NCI-H748 (cell line): Measurements from ENCODE around the gene CDH4.

Source experiments
- DNase-seq: peaks from one replicate; lab custom pipeline; 2025; ENCODE audit not compliant: unreplicated experiment; lab: John Stamatoyannopoulos, UW

CDH4 gene

GRCh38 chr20:61322151-61322865 is 70.2 kb downstream of the CDH4 start:
- no peak for DNase-seq

DNA sequence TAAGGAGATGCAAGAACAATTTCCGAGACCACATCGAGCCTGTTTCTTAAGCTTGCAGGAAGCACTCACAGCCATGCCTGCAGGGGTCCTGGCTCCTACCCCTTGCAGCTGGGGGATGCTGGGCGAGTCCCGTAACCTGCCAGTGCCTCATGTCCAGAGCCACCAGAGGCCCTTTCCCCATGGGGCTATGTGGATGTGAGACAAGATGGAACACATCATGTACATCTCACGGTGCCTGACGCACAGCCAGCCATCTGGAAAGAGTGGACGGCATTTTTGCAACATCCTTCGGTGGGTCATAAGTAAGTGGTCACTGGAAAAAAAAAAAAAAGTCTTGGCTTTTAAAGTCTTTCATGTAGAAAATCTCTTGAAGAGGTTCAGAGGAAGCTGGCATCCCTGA is 72.8 kb downstream of the CDH4 start:
- no peak for DNase-seq

DNA sequence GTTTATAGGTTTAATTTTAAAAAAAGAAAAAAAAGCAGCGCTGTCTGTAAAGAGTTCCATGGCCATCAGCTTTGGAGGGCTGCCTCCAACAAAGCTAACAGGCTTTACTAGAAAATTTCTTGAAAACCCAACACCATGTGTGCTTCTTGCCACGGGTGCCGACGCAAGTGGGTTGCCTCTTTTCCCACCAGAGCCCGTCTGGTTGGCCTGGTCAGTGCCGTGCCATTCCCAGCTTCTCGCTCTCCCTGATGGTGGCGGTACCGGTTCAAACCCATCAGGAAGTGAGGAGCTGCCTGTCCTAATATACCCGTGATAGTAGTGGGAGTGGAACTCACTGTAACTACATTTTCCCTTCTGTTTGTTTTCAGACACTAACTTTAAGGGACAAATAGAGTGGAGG is 73.7 kb downstream of the CDH4 start:
- DNase-seq, result no peak

DNA sequence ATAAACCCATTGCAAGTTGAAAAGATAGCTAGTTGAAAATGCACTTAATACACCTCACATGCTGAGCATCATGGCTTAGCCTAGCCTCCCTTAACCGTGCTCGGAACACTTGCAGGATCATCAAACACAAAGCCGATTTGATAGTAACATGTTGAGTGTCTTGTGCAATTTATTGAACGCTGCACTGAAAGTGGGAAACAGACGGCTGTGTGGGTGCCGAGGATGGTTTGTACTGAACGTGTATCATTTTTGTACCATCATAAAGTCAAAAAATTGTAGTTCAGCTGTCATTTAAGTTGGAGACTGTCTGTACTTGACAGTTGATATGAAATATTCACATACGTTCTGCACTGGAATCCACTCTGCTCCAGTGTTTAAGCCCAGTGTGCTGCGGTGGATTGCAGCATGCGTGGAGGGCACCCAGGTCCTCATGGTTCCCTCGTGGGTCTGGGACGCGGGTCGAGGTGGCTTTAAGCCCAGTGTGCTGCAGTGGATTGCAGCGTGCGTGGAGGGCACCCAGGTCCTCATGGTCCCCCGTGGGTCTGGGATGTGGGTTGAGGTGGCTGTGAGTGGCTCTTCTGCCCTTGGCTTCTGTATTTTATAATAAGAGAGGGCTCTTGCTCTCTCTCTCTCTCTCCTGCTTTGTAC is 77.0 kb downstream of the CDH4 start:
- no peak for DNase-seq

GRCh38 chr20:61330441-61330840 is 78.4 kb downstream of the CDH4 start:
- no peak for DNase-seq

GRCh38 chr20:61331543-61331942 is 79.5 kb downstream of the CDH4 start:
- no peak for DNase-seq

GRCh38 chr20:61332016-61332975 is 80.2 kb downstream of the CDH4 start:
- DNase-seq, result no peak

DNA sequence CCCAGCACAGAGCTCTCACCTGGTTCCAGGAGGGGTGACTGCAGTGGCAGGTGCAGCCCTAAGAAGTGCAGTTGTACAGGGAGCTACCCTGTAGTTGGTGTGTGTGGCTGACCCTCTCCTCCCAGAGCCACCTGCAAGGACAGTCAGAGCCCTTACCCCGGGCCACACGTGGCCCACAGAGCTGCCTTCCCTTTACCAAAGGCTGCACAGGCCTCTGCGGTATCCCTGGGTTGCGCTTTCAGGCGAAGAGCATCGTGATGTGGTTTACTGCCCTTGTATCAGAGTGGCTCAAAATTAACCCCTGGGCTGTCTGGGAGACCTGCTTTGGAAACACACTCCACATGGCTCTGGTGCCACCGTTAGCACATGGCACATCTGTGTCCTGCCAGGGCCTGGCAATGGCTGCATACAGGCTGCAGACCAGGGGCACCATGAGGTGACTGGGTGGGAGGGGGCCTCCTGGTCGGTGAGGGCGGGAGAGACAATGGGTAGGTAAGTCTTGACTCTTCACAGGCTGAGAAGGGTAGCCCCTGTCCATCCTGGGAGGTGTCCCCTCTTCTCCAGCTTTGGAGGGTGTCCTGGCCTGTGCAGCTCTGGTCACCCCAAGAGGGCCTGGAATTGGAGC is 81.5 kb downstream of the CDH4 start:
- DNase-seq, result no peak

- DNase-seq, result no peak
These were observed 88.1 kb downstream of the CDH4 start for GRCh38 chr20:61340157-61340556.

DNA sequence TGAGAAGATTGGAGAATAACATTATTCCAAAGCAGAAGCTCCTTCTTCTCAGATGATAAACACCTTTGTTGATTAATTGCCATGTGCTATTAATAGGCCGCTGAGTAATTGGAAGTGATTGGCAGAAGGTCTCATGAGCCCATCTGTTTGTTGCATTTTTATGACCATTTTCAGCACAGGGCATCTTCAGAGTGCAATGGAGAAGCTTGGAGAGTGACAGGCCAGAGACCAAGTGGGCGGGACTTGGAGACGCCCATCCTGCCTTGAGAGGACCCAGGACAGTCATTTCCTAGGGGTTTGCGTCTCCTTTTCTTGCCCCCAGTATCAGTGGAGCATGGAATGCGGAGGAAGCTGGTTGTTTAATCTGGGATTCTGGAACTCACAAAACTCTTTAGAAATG is 89.5 kb downstream of the CDH4 start:
- DNase-seq, result no peak

DNA sequence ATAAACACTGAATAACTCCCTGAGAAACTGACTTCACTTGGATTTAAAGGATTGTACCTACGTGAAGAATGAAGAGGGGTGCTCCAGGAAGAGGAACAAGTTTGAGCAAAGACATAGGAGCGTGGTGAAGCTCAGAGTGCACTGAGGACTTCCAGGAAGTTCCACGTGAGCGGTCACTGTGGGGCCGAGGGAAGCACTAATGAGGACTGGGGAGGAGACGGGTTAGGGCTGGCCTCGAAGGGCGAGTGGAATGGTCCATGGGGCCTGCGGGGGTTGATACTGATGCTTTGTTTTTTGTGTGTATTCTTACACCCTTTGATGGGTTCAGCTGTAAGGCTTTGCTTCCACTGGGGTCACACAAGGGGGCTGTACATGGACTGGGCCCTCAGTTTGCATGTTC is 91.9 kb downstream of the CDH4 start:
- no peak for DNase-seq

DNA sequence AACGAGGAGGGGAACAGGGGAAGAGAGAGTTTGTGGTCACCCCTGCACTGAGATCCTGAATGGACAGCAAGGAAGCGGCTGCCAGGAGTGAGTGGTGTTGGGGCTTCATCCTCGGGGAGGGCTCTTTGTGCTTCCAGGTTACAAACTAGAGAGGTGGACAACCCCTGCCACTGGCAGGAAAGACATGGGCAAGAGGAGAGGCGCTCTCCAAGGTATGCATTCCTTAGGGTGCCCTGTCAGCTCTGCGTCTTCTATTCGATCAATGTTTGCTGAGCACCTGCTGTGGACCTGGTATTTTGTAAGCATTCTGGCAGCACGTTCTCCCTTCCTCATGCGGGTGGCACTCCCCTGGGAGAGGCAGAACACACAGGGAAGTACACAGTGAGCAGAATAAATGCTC is 93.6 kb downstream of the CDH4 start:
- DNase-seq, result no peak

GRCh38 chr20:61346996-61347395 is 94.9 kb downstream of the CDH4 start:
- peak; percentile 13 for DNase-seq

DNA sequence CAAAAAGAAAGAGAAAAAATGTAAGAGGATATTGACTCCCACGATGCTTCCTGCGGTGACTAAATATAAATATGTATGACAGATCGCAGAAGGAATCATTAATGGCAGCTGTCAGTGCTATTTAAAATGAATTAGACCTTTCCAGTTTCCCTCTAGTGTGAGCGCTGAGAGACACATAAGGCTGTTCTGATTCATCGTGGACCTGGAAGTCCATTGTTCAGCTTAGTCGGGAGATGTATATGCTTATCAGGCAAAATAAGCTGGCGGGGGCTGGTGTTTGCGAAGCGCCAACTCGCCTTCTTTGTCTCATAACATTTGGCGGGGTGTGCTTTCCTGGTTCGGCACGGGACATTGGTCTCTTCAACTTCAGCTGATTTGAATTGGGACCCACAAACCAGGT is 95.4 kb downstream of the CDH4 start:
- peak; percentile 43 for DNase-seq

- DNase-seq, result no peak
These were observed 97.5 kb downstream of the CDH4 start for GRCh38 chr20:61349447-61350165.

DNA sequence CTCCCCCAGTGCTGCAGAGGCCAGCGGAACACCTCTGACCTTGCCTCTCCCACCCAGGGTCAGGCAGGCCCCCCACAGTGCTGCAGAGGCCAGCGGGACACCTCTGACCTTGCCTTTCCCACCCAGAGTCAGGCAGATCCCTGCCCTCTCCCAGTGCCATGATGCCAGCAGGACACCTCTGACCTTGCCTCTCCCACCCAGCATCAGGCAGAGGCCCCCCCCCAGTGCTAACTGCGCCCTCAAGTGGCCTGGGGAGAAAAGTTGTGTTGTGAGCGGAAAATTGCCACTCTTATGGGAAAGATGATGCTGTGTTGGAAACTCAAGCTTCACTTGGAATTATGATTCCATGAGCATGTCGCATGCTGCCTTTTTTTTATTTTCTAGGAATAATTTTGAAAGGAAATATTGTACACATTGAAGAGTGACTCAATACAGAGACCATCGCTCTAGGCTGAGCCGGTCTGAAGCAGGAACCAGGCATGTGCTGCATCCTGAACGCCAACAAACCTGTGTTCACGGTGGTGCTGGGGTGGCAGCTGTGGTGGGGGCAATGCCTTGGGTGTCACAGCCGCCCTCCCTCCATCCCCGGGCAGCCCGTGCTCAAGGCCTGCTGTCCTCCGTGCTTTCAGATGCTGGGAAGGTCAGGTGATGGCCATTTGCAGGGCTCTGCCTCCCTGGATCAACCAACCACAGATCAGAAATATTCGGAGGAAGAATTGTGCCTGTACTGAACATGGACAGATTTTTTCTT is 98.6 kb downstream of the CDH4 start:
- DNase-seq, result no peak

- DNase-seq, result peak; percentile 23
These were observed 100.5 kb downstream of the CDH4 start for GRCh38 chr20:61352346-61353260.

GRCh38 chr20:61353261-61354000 is 101.4 kb downstream of the CDH4 start:
- no peak for DNase-seq
